ENCODE measurements around the gene MTMR1.

Gene MTMR1

DNA sequence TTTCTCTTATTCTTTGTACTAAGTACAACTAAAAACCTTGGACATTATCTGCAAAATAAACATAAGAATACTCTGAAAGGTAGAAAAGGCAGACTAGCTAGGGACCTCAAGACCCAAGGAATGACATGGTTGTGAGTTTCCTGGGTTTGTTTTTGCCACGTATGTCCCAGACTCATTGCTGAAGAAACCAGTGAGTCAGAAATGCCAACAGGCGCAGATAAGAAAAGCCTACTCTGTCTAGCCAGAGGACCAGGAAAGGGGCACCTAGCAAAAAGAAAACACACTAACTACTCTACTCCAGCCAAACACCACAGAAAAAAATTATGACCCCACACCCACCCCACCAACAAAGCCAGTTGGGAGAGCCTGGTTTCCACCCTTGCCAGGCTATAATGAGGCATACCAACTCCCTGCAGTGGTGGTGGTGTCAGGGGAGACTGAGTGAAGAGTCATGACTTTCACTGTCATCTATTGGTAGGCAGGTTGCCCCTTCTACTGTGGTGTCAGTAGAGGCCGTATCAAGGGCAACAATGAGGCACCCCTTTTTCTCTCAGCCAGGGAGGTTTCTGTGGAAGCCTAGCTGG is 10.9 kb downstream of the MTMR1 start:
- CTCF ChIA-PET: interaction anchor here (0.9 to 2.0 kb wide), 3 partner anchors 8 to 21 kb away, joined by 3 to 7 read pairs (median 5); no protein-coding TSS in a partner anchor
- peaks cover 31% of the 10 kb centered on the region for H3K4me1 Mint-ChIP-seq
- H3K36me3 Mint-ChIP-seq: peaks cover 62% of the 10 kb centered on the region
- H3K9me3 Mint-ChIP-seq: no peaks in the 10 kb centered on the region
- H3K27me3 Mint-ChIP-seq: no peaks in the 10 kb centered on the region
- H3K4me3 Mint-ChIP-seq: no peak overlapping the region
- no peak for DNase-seq
- H3K27ac Mint-ChIP-seq: peak overlapping the region; percentile 60

DNA sequence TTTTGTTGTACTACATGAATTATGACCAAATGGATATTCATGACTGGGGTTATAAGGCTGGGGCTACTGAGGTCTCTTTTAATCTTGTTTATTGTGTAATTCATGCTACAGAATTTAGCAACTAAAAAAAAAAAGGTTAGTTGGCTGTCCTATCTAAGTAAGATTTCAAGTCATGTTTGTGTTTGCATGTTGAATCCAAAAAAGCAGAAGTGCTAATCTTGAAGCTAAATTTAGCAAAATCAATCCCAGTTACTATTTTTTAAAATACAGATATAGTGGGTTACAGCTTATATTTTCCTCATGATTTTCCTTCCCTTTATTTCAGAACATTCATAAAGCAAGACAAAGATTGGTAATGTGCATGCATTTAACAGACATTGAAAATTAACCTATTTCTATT is 19.4 kb downstream of the MTMR1 start:
- CTCF ChIA-PET: interaction anchor here (1.4 to 2.5 kb wide), 3 partner anchors 10 to 29 kb away, joined by 3 to 8 read pairs (median 7); no protein-coding TSS in a partner anchor
- H3K4me1 Mint-ChIP-seq: peaks cover 25% of the 10 kb centered on the region
- no peaks in the 10 kb centered on the region for H3K27me3 Mint-ChIP-seq
- H3K4me3 Mint-ChIP-seq: no peak overlapping the region
- no peak for DNase-seq
- H3K27ac Mint-ChIP-seq: no peak overlapping the region
- no peaks in the 10 kb centered on the region for H3K9me3 Mint-ChIP-seq
- peaks cover 17% of the 10 kb centered on the region for H3K36me3 Mint-ChIP-seq

DNA sequence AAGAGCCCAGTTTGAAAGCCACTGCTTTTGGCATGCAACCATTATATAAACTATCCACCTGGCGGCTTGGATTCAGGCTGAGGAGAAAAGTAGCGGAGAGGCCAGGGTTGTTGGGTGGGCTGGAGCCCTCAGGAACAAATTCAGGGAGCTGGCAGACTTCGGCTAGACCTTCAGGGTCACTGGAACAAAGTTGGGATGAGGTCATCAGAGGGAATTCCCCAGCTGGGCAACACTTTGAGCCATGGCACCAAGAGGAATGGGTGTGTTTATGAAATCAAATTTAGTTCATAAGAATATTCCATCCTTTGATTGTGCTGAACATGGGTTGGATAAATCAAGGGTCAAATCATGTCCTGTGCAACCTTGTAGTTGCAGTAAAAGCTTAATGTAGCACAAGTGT is 22.0 kb downstream of the MTMR1 start:
- peaks cover 16% of the 10 kb centered on the region for H3K4me1 Mint-ChIP-seq
- CTCF ChIA-PET: interaction anchor here (1.0 to 7.3 kb wide), 10 partner anchors 15 to 775 kb away, joined by 3 to 94 read pairs (median 4); partner anchors contain the start of gene MTMR1
- no peaks in the 10 kb centered on the region for H3K27me3 Mint-ChIP-seq
- H3K4me3 Mint-ChIP-seq: no peak overlapping the region
- no peak for DNase-seq
- H3K9me3 Mint-ChIP-seq: no peaks in the 10 kb centered on the region
- no peak overlapping the region for H3K27ac Mint-ChIP-seq
- no peaks in the 10 kb centered on the region for H3K36me3 Mint-ChIP-seq

DNA sequence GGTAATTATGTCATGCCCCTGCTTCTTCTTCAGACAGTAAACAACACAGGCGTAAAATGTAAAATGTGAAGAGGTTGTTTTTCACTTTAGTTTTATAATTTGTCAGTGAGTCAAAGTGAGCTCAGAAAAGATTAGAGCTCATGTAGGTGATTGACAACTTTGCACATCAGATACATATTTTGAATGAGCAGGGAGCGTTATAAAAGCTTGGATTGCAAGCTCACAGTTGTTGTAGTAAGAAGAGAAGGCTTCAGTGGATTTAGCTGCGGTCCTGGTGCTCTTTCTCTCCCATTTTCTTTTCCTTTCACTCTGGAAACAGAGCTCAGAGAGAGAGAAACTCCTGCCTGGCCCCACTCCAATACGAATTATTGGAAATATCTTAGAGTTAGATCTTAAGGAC is 26.4 kb downstream of the MTMR1 start:
- CTCF ChIA-PET: interaction anchor here (0.8 to 7.3 kb wide), 3 partner anchors 17 to 34 kb away, joined by 3 to 94 read pairs (median 4); no protein-coding TSS in a partner anchor
- Mint-ChIP-seq H3K9me3 (no peaks in the 10 kb centered on the region), H3K4me3 (no peak overlapping the region), H3K27ac (no peak overlapping the region), H3K36me3 (peaks cover 14% of the 10 kb centered on the region), H3K27me3 (no peaks in the 10 kb centered on the region), H3K4me1 (peaks cover 9% of the 10 kb centered on the region)
- no peak for DNase-seq

DNA sequence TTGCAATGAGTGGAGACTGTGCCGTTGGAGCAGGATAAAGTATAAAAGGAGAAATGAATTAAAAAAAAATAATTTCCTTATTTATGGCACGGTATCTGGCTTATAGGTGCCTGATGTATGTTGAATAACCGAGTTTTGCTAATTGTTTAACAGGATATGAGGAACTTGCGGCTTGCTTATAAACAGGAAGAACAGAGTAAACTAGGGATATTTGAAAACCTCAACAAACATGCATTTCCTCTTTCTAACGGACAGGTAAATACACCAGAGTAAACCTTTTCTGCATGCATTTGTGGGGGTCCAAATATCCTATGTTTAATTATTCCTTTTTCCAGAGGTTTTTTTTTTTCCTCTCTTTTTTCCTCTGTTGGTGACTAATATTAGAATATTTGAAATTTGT is 36.8 kb downstream of the MTMR1 start:
- peaks cover 52% of the 10 kb centered on the region for H3K36me3 Mint-ChIP-seq
- H3K27me3 Mint-ChIP-seq: no peaks in the 10 kb centered on the region
- CTCF ChIA-PET: no interaction called here

DNA sequence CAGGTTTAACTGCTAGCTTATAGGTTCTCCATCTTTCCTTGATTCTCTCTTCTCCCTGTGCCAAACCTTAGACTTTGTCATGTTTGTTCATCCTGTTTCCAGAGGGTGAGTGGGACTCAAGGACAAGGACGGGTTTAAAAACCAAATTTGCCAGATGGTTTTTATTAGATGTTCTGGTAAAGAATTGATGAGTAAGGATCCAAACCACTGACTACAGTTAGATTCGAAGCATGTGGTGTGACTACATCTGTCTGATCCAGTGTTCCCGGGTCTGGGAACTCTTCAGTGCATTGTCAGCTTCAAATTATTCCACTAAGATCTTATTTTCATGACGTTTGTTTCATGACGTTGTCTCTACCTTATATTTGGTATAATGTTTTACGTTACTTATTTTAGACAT is 37.5 kb downstream of the MTMR1 start:
- CTCF ChIA-PET: no interaction called here
- H3K4me3 Mint-ChIP-seq: no peak overlapping the region
- DNase-seq: no peak
- H3K9me3 Mint-ChIP-seq: no peaks in the 10 kb centered on the region
- H3K27me3 Mint-ChIP-seq: no peaks in the 10 kb centered on the region
- no peak overlapping the region for H3K27ac Mint-ChIP-seq
- H3K4me1 Mint-ChIP-seq: peaks cover 12% of the 10 kb centered on the region
- peaks cover 55% of the 10 kb centered on the region for H3K36me3 Mint-ChIP-seq

More for the DNA sequence above, 36.8 kb downstream of the MTMR1 start:
- Mint-ChIP-seq H3K9me3 (no peaks in the 10 kb centered on the region), H3K4me3 (no peak overlapping the region), H3K4me1 (peaks cover 6% of the 10 kb centered on the region), H3K27ac (no peak overlapping the region)
- no peak for DNase-seq

DNA sequence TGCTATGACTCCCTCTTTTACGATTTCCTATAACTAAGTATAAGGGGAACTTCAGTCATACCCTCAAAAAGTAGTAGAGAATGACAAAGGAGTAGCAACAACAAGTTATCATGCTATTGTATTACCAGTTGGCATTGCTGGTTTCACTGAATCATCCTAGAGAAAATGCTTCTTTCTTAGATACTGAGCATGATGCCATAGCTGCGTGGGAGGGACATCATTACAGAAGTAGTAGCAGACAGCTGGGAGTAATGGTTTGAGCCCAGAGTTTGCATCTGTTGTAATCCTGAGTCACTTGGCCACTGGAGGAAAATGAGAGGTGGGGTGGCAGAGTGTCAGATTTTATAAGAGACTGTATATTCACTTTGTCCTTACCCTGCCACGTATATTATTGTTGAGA is 38.6 kb downstream of the MTMR1 start:
- peaks cover 56% of the 10 kb centered on the region for H3K36me3 Mint-ChIP-seq
- no peak overlapping the region for H3K27ac Mint-ChIP-seq
- CTCF ChIA-PET: interaction anchor here (0.6 kb wide), 1 partner anchor 281 kb away, joined by 3 read pairs; no protein-coding TSS in a partner anchor
- H3K27me3 Mint-ChIP-seq: no peaks in the 10 kb centered on the region
- no peak overlapping the region for H3K4me3 Mint-ChIP-seq
- peaks cover 23% of the 10 kb centered on the region for H3K4me1 Mint-ChIP-seq
- DNase-seq: no peak
- H3K9me3 Mint-ChIP-seq: no peaks in the 10 kb centered on the region

DNA sequence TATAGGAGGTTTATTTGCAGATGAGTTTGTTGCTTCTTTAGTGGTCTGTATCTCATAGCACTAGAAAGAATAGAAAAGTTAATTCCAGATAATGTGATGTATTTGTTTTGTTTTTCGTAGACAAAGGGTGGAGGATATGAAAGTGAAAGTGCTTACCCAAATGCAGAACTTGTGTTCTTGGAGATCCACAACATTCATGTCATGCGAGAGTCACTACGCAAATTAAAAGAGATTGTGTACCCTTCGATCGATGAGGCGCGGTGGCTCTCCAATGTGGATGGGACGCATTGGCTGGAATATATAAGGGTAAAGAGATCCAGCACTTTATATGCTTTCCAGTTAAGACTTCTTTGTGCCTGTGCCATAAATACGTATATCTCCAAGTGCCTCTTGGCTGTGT is 43.3 kb downstream of the MTMR1 start:
- H3K27ac Mint-ChIP-seq: peak overlapping the region; percentile 94
- peak overlapping the region; percentile 33 for H3K4me3 Mint-ChIP-seq
- H3K27me3 Mint-ChIP-seq: no peaks in the 10 kb centered on the region
- CTCF ChIA-PET: no interaction called here
- H3K9me3 Mint-ChIP-seq: no peaks in the 10 kb centered on the region
- DNase-seq: no peak
- peaks cover 29% of the 10 kb centered on the region for H3K4me1 Mint-ChIP-seq
- peaks cover 62% of the 10 kb centered on the region for H3K36me3 Mint-ChIP-seq

DNA sequence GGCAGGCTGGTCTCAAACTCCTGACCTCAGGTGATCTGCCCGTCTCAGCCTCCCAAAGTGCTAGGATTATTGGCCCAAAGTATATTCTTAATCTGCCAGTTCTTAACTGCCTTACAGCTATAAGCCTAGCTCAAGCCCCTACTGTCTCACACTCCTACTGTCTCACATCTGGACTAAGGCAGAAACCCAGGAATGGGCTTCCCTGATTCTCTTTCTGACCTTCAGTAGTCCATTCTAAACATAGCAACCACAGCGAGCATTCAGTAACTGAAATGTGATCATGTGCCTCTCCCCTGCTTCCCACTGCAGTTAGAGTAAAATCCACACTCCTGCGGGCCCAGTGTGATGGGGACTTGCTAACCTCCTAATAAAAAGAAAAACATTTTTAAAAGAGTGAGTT is 58.9 kb downstream of the MTMR1 start:
- DNase-seq: no peak
- H3K27ac Mint-ChIP-seq: no peak overlapping the region
- H3K36me3 Mint-ChIP-seq: peaks cover 30% of the 10 kb centered on the region
- no peak overlapping the region for H3K4me3 Mint-ChIP-seq
- no peaks in the 10 kb centered on the region for H3K4me1 Mint-ChIP-seq
- CTCF ChIA-PET: no interaction called here
- no peaks in the 10 kb centered on the region for H3K27me3 Mint-ChIP-seq
- no peaks in the 10 kb centered on the region for H3K9me3 Mint-ChIP-seq

DNA sequence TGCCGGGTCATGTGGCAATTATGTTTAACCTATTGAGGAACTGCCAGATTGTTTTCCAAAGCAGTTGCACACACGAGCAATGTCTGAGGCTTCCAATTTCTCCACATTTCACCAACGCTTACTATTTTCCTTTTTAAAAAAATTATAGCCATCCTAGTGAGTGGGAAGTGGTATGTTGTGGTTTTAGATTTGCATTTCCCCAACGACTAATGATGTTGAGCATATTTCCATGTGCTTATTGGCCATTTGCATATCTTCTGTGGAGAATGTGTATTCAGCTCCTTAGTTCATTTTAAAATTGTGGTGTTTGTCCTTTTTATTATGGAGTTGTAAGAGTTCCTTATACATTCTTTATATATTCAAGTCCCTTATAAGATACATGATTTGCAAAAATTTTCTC is 60.2 kb downstream of the MTMR1 start:
- no peak for DNase-seq
- no peaks in the 10 kb centered on the region for H3K27me3 Mint-ChIP-seq
- CTCF ChIA-PET: no interaction called here
- H3K4me3 Mint-ChIP-seq: no peak overlapping the region
- H3K36me3 Mint-ChIP-seq: peaks cover 39% of the 10 kb centered on the region
- no peaks in the 10 kb centered on the region for H3K9me3 Mint-ChIP-seq
- no peak overlapping the region for H3K27ac Mint-ChIP-seq
- H3K4me1 Mint-ChIP-seq: no peaks in the 10 kb centered on the region

DNA sequence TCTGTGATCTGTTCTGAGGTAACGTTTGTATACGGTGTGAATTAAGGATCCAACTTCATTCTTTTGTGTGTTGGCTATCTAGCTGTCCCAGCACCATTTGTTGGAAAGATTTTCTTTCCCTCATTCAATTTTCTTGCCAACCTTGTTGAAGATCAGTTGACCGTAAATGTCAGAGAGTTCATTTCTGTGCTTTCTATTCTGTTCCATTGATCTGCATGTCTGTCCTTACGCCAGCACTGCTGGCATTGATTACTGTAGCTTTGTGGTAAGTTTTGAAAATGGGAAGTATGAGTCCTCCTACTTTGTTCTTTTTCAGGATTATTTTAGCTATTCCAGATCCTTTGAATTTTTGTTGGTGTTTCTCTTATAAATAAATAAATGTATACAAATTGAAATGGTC is 60.8 kb downstream of the MTMR1 start:
- CTCF ChIA-PET: no interaction called here
- no peak overlapping the region for H3K4me3 Mint-ChIP-seq
- peaks cover 43% of the 10 kb centered on the region for H3K36me3 Mint-ChIP-seq
- no peak for DNase-seq
- H3K9me3 Mint-ChIP-seq: no peaks in the 10 kb centered on the region
- H3K4me1 Mint-ChIP-seq: no peaks in the 10 kb centered on the region
- H3K27me3 Mint-ChIP-seq: no peaks in the 10 kb centered on the region
- no peak overlapping the region for H3K27ac Mint-ChIP-seq

DNA sequence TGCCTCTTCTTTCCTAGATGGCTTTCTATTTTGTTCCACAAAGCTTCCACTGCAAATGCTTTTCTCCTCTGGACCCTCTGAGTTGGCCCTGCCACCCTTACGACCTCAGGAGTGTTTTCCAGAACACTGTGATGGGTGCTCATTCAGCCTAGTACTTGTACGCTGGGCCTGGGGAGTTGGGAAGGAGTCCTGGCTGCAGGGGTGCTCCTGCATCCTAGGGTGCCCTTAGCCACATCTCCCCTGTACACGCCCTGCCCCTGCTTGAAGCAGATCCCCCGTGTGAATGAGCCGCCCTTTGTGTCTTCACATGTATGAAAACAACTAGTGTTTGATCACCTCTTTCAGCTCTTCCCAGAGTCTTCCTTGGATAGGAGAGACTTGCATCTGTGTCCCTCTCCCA is 64.2 kb downstream of the MTMR1 start:
- CTCF ChIA-PET: no interaction called here
- no peak for DNase-seq
- Mint-ChIP-seq H3K4me3 (no peak overlapping the region), H3K9me3 (no peaks in the 10 kb centered on the region), H3K27me3 (no peaks in the 10 kb centered on the region), H3K27ac (no peak overlapping the region), H3K36me3 (peaks cover 31% of the 10 kb centered on the region), H3K4me1 (no peaks in the 10 kb centered on the region)

DNA sequence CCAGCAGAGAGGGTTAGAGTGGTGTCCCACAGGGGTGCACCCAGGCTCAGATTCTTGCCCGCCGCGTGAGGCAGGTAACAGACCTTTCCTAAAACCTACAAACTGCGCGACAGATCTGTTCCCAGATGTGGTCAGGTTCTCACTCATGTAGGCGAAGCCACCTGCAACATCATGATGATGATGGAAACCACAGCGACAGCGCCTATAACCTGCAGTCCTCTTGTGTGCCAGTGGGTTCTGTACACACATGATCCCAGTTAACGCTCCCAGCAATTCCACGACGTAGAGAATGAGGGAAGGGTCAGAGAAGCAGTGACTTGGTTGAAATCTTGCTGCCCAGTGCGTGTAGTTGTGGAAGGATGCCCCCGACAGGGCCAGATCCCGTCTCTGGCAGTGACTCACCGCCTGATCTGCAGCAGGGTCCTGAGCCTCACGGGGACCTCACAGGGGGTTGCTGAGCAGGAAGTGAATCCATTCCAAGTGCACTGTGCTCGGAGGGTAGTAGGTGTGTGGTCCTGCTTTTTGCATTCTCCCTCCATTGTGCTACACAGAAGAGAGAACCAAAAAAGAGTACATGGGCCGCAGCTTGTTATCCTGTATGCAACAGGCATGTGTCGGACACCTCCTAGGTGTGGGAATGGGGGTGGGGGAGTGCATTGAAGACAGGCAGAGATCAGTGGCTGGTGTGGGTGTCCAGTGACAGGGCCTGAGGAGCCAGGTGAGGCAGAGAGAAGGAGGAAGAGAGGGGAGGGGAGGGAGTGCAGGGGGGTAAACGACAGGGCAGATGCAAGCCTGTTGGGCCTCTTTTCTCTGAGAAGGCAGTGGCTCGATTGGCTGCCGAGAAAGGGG is 66.6 kb downstream of the MTMR1 start:
- CTCF ChIA-PET: no interaction called here
- Mint-ChIP-seq H3K4me3 (no peak overlapping the region), H3K9me3 (no peaks in the 10 kb centered on the region), H3K27me3 (no peaks in the 10 kb centered on the region), H3K4me1 (no peaks in the 10 kb centered on the region), H3K27ac (no peak overlapping the region), H3K36me3 (peaks cover 24% of the 10 kb centered on the region)
- DNase-seq: no peak

DNA sequence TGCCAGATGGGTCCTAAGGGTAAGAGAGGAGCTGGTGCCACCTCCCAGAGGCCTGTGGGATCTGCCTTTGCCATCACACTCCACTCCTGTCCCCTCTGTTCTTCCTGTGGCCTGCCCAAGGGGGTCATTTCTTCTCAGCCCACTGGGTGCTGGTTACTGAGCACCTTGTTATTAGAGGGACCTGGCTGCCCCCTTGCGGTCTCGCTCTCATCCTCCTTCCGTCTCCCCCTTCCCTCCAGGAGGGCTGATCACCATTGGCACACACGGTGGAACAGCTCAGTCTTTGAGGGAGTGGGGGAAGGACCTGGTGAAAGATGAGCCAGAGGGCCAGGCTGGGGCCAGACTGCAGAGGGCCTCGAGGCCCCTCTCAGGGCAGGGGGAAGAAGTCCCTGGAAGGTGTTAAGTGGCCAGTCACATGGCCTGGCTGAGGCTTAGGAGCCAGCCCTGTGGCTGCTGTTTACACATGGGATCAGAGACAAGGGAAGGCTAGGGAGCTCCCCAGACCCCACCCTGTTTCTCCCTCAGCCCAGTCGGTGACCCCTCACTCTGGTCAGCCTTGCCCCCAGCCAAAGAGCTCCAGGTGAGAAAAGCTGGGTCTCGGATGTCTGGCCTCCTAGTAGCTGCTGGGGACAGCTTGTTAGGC is 68.1 kb downstream of the MTMR1 start:
- H3K9me3 Mint-ChIP-seq: no peaks in the 10 kb centered on the region
- no peak for DNase-seq
- H3K4me1 Mint-ChIP-seq: no peaks in the 10 kb centered on the region
- H3K4me3 Mint-ChIP-seq: no peak overlapping the region
- H3K27me3 Mint-ChIP-seq: no peaks in the 10 kb centered on the region
- CTCF ChIA-PET: no interaction called here
- H3K36me3 Mint-ChIP-seq: peaks cover 17% of the 10 kb centered on the region
- no peak overlapping the region for H3K27ac Mint-ChIP-seq
